A172 (cell line): ENCODE measurements around the gene E2F4. TPM values are rescaled to one million over a fixed set of nuclear protein-coding genes. Genes with fewer than 3 reads are reported as not detected.

Experiments used
- DNase-seq: peaks from one replicate; pipeline ENCODE4 v3.0.0-alpha.2; 2015; ENCODE audit warnings: low spot score
- total RNA-seq: library from RNA; depleted of rRNA; stranded (reverse); fragments of >200 nt; shearing (Covaris generic); gene quantifications from 2 replicates; pipeline ENCODE4 v1.2.3, GENCODE V29; 2014; rRNA removed

The E2F4 gene
- total RNA-seq: 99.6 and 115 TPM in 2 replicates

- peak; percentile 85 for DNase-seq
Observed at GRCh38 chr16:67191995-67192681, at the start of gene E2F4. E2F4 (plus strand) TSS chr16:67192155; CDS start chr16:67192228, 73 bp downstream.

- no peak for DNase-seq
Observed at GRCh38 chr16:67142342-67142741, 49.6 kb upstream of the E2F4 start.

- DNase-seq: no peak
Observed at GRCh38 chr16:67144943-67145342, 47.0 kb upstream of the E2F4 start.

- DNase-seq: no peak
Observed at GRCh38 chr16:67145746-67146145, 46.2 kb upstream of the E2F4 start.

GRCh38 chr16:67146523-67147357 lies 45.2 kb upstream of the E2F4 start:
- DNase-seq: no peak

GRCh38 chr16:67147437-67148140 lies 44.4 kb upstream of the E2F4 start:
- no peak for DNase-seq

GRCh38 chr16:67148221-67148620 lies 43.7 kb upstream of the E2F4 start:
- no peak for DNase-seq

- no peak for DNase-seq
Observed at GRCh38 chr16:67148656-67149275, 43.2 kb upstream of the E2F4 start.

- no peak for DNase-seq
Observed at GRCh38 chr16:67149276-67150046, 42.5 kb upstream of the E2F4 start.

- DNase-seq: no peak
Observed at GRCh38 chr16:67150047-67150832, 41.7 kb upstream of the E2F4 start.

GRCh38 chr16:67150833-67151396 lies 41.0 kb upstream of the E2F4 start, which contains the start of gene B3GNT9:
B3GNT9 (minus strand) TSS chr16:67150998; CDS start chr16:67150485, 513 bp downstream.
- DNase-seq: peak; percentile 74

- DNase-seq: no peak
Observed at GRCh38 chr16:67151431-67152097, 40.4 kb upstream of the E2F4 start.

- no peak for DNase-seq
Observed at GRCh38 chr16:67154578-67155294, 37.2 kb upstream of the E2F4 start.

GRCh38 chr16:67155295-67156142 lies 36.4 kb upstream of the E2F4 start:
- no peak for DNase-seq

GRCh38 chr16:67156143-67156844 lies 35.7 kb upstream of the E2F4 start:
- DNase-seq: no peak

GRCh38 chr16:67157106-67157748 lies 34.7 kb upstream of the E2F4 start:
- no peak for DNase-seq
